Measurements from ENCODE around the gene WDFY4.

DNA sequence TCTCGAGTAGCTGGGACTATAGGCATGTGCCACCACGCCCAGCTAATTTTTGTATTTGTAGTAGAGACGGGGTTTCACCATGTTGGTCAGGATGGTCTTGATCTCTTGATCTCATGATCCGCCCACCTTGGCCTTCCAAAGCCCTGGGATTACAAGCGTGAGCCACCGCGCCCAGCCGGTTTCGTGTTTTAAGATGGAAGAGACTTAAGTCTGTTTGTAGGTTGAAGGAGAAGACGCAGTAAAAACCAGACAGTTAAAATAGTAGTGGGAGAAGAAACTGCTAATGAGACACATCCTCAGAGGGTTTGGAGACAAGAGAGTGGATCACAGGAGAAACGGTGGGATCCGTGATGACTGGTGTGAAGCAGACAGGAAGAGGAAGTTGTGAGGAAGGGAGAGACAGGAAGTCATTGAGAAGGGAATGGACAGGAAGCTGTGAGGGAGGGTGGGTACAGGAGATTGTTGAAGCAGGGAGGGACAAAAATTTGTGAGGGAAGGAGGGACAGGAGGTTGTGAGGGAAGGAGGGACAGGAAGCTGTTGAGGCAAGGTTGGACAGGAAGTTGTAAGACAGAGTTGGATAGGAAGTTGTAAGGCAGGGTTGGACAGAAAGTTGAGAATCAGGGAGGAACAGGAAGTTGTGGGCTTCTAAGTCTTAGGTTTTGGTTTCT, 115.5 kb downstream of the WDFY4 start:
- TF ChIP-seq CTCF (IDR thresholded peaks at IDR 0.05) (no peak), POLR2AphosphoS5 (IDR thresholded peaks at IDR 0.05) (no peak)

All from breast epithelium (tissue), 3 donors.